Measurements from ENCODE around the gene IKBKE. TPM values are rescaled to one million over a fixed set of nuclear protein-coding genes. Genes with fewer than 3 reads are reported as not detected.

IKBKE gene
- total RNA-seq, 1 experiment from 2014 or later = 6.4 TPM

DNA sequence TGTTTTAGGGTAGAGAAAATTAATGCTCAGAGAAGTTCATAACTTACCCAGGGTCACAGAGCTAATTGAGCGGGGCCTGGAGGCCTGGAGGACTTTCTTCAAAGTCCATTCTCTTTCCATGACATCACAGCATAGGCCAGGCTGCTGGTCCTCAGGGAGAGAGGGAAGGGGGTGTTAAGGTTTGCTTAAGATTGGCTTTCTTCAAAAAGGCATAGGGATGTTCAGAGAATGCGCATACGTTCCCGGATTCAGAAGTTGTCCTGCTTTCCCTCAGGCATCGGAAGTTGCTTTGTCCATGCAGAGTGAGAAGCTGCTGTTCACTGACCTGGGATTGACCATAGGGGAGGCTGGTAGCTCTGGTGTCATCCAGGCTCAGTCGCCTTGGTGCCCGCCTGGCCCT lies 62.1 kb downstream of the IKBKE start:
- TF ChIP-seq, protein P1, sequence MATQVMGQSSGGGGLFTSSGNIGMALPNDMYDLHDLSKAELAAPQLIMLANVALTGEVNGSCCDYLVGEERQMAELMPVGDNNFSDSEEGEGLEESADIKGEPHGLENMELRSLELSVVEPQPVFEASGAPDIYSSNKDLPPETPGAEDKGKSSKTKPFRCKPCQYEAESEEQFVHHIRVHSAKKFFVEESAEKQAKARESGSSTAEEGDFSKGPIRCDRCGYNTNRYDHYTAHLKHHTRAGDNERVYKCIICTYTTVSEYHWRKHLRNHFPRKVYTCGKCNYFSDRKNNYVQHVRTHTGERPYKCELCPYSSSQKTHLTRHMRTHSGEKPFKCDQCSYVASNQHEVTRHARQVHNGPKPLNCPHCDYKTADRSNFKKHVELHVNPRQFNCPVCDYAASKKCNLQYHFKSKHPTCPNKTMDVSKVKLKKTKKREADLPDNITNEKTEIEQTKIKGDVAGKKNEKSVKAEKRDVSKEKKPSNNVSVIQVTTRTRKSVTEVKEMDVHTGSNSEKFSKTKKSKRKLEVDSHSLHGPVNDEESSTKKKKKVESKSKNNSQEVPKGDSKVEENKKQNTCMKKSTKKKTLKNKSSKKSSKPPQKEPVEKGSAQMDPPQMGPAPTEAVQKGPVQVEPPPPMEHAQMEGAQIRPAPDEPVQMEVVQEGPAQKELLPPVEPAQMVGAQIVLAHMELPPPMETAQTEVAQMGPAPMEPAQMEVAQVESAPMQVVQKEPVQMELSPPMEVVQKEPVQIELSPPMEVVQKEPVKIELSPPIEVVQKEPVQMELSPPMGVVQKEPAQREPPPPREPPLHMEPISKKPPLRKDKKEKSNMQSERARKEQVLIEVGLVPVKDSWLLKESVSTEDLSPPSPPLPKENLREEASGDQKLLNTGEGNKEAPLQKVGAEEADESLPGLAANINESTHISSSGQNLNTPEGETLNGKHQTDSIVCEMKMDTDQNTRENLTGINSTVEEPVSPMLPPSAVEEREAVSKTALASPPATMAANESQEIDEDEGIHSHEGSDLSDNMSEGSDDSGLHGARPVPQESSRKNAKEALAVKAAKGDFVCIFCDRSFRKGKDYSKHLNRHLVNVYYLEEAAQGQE (IDR thresholded peaks at IDR 0.05; ENCODE audit: insufficient read depth in 1 of 2, low read depth in 2 of 2, low read length in 1 of 2) = no peak
- TF ChIP-seq TCF7L2 (IDR thresholded peaks at IDR 0.05; ENCODE audit: low read depth, low read length) (no peak), POLR2AphosphoS5 (IDR thresholded peaks at IDR 0.05; ENCODE audit: low read depth, low read length) (no peak), SIN3A (IDR thresholded peaks at IDR 0.05; ENCODE audit: borderline replicate concordance, insufficient read depth, low read depth, low read length) (no peak)
- TF ChIP-seq, protein P2, sequence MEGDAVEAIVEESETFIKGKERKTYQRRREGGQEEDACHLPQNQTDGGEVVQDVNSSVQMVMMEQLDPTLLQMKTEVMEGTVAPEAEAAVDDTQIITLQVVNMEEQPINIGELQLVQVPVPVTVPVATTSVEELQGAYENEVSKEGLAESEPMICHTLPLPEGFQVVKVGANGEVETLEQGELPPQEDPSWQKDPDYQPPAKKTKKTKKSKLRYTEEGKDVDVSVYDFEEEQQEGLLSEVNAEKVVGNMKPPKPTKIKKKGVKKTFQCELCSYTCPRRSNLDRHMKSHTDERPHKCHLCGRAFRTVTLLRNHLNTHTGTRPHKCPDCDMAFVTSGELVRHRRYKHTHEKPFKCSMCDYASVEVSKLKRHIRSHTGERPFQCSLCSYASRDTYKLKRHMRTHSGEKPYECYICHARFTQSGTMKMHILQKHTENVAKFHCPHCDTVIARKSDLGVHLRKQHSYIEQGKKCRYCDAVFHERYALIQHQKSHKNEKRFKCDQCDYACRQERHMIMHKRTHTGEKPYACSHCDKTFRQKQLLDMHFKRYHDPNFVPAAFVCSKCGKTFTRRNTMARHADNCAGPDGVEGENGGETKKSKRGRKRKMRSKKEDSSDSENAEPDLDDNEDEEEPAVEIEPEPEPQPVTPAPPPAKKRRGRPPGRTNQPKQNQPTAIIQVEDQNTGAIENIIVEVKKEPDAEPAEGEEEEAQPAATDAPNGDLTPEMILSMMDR (IDR thresholded peaks at IDR 0.05) = no peak
- BruUV-seq (replicated peaks) = no TSS peak
- ATAC-seq (no peak), DNase-seq (ENCODE audit: low read depth, low spot score) (no peak)
- intact Hi-C loops (cut with micrococcal nuclease; ENCODE audit: unreplicated experiment) (no loop called here), in situ Hi-C loops (cut with HindIII; ENCODE audit: low pct_unique_long_range_greater_than_20kb, low sequenced_read_pairs) (no loop called here)
- CTCF ChIA-PET = no interaction called here
- Histone ChIP-seq H3K27ac (ENCODE audit: low read length) (no peak overlapping the region), H3K36me3 (ENCODE audit: control insufficient read depth, insufficient read depth, low read length) (no peaks in the 10 kb centered on the region), H3K4me1 (ENCODE audit: control insufficient read depth, insufficient read depth, low read length) (no peaks in the 10 kb centered on the region), H3K4me3 (ENCODE audit: low read depth in 2 of 2, low read length in 2 of 2) (no peak overlapping the region), H3K9me3 (ENCODE audit: control insufficient read depth, insufficient read depth, low read depth, low read length) (no peaks in the 10 kb centered on the region), H3K27me3 (ENCODE audit: control insufficient read depth, insufficient read depth, low read length) (no peaks in the 10 kb centered on the region)
- POLR2A ChIA-PET = no interaction called here

DNA sequence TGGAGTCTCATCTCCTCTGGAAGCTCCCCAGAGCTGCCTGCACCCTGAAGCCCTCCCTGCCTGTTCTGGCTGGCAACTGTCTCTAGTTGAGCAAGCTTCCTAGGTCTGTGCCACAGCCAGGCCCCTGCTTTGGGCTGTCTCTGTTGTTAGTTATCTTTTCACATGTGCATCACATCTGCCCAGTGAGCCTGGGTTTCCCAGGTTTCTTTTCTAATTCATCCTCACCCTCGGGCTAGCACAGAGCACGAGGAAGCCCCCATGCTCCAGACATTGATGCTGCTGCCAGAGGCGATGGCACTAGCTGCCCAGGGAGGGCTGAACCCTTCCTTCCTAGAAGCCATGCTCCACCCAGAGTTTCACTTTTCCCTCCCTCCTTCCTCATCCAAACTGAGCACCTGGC lies 64.3 kb downstream of the IKBKE start:
- H3K27me3 ChIP-seq (ENCODE audit: control insufficient read depth, insufficient read depth, low read length) = no peaks in the 10 kb centered on the region
- H3K9me3 ChIP-seq (ENCODE audit: control insufficient read depth, insufficient read depth, low read depth, low read length) = no peaks in the 10 kb centered on the region
- no peaks in the 10 kb centered on the region for H3K4me1 ChIP-seq (ENCODE audit: control insufficient read depth, insufficient read depth, low read length)
- no peak overlapping the region for H3K4me3 ChIP-seq (ENCODE audit: low read depth in 2 of 2, low read length in 2 of 2)
- ChIA-PET POLR2A (interaction anchor here (0.6 kb wide), 1 partner anchor 482 kb away, joined by 3 read pairs; no protein-coding TSS in a partner anchor), CTCF (no interaction called here)
- H3K36me3 ChIP-seq (ENCODE audit: control insufficient read depth, insufficient read depth, low read length) = no peaks in the 10 kb centered on the region
- ATAC-seq (no peak), DNase-seq (ENCODE audit: low read depth, low spot score) (no peak)
- no peak for TF ChIP-seq POLR2AphosphoS5 (IDR thresholded peaks at IDR 0.05; ENCODE audit: low read depth, low read length)
- TF ChIP-seq, protein P2 (IDR thresholded peaks at IDR 0.05) = no peak
- TF ChIP-seq SIN3A (IDR thresholded peaks at IDR 0.05; ENCODE audit: borderline replicate concordance, insufficient read depth, low read depth, low read length) = no peak
- TF ChIP-seq, protein P1 (IDR thresholded peaks at IDR 0.05; ENCODE audit: insufficient read depth in 1 of 2, low read depth in 2 of 2, low read length in 1 of 2) = no peak
- no peak for TF ChIP-seq TCF7L2 (IDR thresholded peaks at IDR 0.05; ENCODE audit: low read depth, low read length)
- intact Hi-C loops (cut with micrococcal nuclease; ENCODE audit: unreplicated experiment) = no loop called here
- BruUV-seq (replicated peaks) = no TSS peak
- in situ Hi-C loops (cut with HindIII; ENCODE audit: low pct_unique_long_range_greater_than_20kb, low sequenced_read_pairs) = no loop called here
- no peak overlapping the region for H3K27ac ChIP-seq (ENCODE audit: low read length)
